ENCODE data around the gene TMTC2.
"Not testable (repeated sequence)": the region's sequence is repeated elsewhere in the genome, so short reads cannot be mapped to it uniquely, and the experiment has no call there.

Gene TMTC2

GRCh38 chr12:83075471-83075870, 388.8 kb downstream of the TMTC2 start:
- no peak for DNase-seq (ENCODE audit: low read depth in 2 of 2)

DNA sequence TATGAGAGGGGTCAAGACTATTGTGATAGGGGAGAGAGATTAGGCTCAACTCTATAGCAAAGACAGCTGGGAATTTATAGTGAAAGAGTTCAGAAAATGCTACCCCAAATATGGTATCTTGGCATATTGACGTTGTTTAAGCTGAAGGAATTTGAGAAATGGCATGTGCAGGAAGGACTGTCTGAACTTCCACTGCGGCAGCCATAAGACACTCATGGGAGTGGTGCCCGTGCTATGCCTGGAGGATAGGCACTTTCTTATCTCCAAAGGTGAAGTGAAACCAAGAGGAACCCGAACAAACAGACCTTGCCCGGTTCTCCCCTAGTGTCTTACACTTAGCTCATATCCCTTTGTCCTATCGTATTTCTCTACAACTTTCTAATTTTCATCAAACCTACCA, 390.3 kb downstream of the TMTC2 start:
- no peak for DNase-seq (ENCODE audit: low read depth in 2 of 2)

- no peak for DNase-seq (ENCODE audit: low read depth in 2 of 2)
These were observed 396.1 kb downstream of the TMTC2 start for GRCh38 chr12:83082690-83083276.

- no peak for DNase-seq (ENCODE audit: low read depth in 2 of 2)
These were observed 396.9 kb downstream of the TMTC2 start for GRCh38 chr12:83083616-83084015.

- no peak for DNase-seq (ENCODE audit: low read depth in 2 of 2)
These were observed 398.0 kb downstream of the TMTC2 start for GRCh38 chr12:83084516-83085234.

DNA sequence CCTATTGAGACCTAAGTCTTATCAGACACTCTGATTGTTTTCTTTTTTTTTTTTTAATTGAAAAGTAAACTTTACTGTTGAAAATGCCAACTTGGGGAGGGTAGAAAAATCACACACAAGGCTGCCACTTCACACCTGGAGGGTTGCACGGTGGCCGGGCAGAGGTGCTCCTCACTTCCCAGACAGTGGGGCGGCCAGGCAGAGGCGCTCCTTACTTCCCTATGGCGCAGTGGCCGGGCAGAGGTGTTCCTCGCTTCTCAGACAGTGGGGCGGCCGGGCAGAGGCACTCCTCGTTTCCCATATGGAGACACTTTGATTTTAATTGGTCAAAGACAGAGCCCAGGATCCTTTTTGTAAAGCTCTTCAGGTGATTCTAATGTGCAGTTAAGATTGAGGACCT, 399.3 kb downstream of the TMTC2 start:
- no peak for DNase-seq (ENCODE audit: low read depth in 2 of 2)

GRCh38 chr12:83089575-83089974, 402.9 kb downstream of the TMTC2 start:
- DNase-seq (ENCODE audit: low read depth in 2 of 2), result no peak

GRCh38 chr12:83092129-83092528, 405.4 kb downstream of the TMTC2 start:
- DNase-seq (ENCODE audit: low read depth in 2 of 2), result no peak

GRCh38 chr12:83092606-83093005, 405.9 kb downstream of the TMTC2 start:
- no peak for DNase-seq (ENCODE audit: low read depth in 2 of 2)

DNA sequence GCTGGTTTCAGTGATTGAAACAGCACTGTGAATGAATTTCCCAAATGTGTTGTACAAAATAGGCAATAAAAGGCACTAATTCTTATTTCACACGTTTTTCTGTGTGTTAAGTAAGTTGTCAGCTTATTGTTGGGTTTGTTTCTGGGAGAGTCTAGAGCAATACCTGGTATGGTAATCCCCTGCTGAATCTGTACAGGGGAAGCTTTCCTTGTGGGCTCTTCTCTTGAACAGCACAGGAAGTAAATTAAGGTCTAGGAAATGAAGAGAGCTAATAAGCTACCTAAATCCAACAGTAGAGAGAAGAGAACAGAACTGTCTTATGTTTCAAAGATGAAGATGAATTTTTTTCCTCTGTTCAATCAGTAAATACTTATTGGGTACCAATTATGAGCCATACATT, 406.7 kb downstream of the TMTC2 start:
- DNase-seq (ENCODE audit: low read depth in 2 of 2), result no peak

DNA sequence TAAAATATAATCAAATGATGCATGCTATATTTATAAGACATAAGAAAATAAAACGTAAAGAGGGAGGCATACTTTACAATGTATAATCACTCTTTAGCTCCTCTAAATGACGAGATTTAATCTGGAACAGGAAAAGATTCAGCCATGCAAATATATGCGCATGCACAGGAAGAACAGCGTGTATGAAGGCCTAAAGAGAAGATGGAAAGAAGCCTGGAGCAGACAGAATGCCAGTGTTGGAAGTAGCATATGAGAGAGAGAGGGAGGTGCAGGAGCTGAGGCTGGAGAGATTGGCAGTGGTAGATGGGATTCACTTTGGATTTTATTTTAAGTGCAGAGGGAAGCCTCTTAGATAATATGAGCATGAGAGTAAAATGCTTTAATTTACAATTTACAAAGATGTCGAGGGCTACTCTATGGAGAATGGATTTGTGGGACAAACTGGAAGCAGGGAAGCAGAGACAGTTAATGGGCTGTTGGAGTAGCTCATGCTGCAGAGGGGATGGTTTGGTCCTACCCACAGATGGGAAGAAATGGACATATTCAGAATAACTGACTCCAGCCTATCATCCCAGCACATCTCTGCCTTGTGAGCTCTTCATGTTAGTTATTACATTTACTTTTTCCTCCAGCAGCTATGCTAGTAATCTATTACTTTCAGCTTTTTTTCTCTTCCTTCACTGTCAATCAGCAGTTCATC, 411.1 kb downstream of the TMTC2 start:
- DNase-seq (ENCODE audit: low read depth in 2 of 2), result no peak

GRCh38 chr12:83099436-83099835, 412.7 kb downstream of the TMTC2 start:
- DNase-seq (ENCODE audit: low read depth in 2 of 2), result no peak

DNA sequence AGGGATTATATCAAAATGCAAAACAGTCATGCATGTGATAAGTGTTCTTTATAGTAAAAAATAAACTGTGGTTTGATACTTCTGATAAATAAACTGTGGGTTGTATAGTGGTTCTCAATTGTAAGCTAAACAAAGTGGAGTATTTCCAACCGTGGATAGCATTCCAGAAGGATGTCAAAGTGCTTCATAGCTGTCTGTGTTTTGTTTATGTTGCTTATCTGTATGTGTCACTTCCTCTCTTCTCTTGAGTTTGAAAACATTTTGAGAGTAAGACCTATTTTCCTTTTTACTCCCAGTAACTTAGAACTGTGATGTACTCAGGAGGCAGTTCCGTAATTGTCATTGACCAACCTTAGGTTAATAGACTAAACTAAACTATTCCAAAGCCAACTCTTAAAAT, 415.8 kb downstream of the TMTC2 start:
- DNase-seq (ENCODE audit: low read depth in 2 of 2), result no peak

DNA sequence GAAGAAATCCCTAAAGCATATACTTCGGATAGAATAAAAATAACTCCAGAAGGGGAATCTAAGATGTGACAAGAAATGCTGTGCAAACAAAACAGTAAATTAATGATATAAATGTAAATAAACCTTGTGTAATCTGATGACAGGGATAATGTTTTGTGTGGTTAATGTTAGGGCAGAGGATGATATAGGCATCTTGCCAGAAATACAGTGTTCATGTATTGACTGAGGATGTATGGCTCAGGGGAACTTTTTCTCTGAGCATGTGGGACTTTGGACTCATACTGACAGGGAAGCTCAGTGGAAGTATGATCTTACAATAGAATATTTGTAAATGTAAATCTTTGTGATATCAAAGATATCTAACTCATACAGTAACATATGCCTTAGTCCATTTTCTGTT, 420.2 kb downstream of the TMTC2 start:
- DNase-seq (ENCODE audit: low read depth in 2 of 2), result no peak

- DNase-seq (ENCODE audit: low read depth in 2 of 2), result no peak
These were observed 423.7 kb downstream of the TMTC2 start for GRCh38 chr12:83110424-83110823.

GRCh38 chr12:83113945-83114344, 427.2 kb downstream of the TMTC2 start:
- no peak for DNase-seq (ENCODE audit: low read depth in 2 of 2)

GRCh38 chr12:83114966-83115365, 428.3 kb downstream of the TMTC2 start:
- no peak for DNase-seq (ENCODE audit: low read depth in 2 of 2)

DNA sequence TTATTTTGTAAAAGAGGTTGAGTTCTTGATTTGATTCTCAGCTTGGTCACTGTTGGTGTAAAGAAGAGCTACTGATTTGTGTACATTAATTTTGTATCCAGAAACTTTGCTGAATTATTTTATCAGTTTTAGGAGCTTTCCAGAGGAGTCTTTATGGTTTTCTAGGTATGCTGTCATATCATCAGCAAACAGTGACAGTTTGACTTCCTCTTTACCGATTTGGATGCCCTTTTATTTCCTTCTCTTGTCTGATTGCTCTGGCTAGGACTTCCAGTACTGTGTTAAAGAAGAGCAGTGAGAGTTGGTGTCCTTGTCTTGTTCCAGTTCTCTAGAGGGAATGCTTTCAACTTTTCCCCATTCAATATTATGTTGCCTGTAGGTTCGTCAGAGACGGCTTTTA, 431.2 kb downstream of the TMTC2 start:
- DNase-seq (ENCODE audit: low read depth in 2 of 2), result not testable (repeated sequence)

DNA sequence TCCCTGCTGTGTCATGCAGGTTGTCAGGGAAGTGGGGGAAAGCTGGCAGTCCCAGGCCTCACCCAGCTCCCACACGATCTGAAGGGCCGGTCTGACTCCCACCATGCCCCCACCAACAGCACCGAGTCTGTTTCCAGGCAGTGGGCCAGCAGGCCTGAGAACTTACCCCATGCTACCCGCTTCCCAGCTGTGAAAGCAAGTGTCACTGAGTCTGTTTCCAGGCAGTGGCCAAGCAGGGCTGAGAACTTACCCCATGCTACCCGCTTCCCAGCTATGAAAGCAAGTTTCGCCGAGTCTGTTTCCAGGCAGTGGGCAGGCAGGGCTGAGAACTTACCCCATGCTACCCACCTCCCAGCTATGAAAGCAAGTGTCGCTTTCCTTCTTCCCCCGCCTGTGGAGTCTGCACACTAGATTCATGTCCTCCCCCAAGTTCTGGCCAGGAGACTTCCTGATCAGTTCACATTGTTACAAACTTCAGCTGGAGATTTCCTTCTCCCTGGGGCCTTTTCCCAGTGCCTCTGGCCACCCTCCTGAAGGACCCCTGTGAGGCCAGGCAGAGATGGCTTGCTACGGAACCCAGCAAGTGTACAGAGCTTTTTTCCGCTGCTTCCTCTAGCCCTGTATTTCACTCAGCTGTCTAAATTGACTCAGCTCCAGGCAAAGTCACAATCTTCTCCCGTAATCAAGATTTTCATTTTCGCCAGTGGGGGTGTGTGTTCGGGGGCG, 435.4 kb downstream of the TMTC2 start:
- no peak for DNase-seq (ENCODE audit: low read depth in 2 of 2)

DNA sequence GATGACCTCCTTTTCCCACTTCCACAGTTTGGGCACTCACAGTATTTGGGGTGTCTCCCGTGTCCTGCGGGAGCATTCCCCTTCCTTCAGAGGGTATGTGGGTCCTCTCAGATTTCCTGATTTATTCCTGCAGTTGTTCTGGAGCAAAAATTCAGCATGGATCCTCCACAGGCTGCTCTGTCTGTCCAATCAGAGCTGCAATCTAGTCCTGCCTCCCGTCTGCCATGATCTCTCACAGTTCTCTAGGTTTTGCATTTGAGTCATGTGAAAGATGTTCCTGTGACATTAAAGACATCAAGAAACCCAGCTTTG, 435.9 kb downstream of the TMTC2 start:
- DNase-seq (ENCODE audit: low read depth in 2 of 2), result no peak

- no peak for DNase-seq (ENCODE audit: low read depth in 2 of 2)
These were observed 436.3 kb downstream of the TMTC2 start for GRCh38 chr12:83123039-83123438.

DNA sequence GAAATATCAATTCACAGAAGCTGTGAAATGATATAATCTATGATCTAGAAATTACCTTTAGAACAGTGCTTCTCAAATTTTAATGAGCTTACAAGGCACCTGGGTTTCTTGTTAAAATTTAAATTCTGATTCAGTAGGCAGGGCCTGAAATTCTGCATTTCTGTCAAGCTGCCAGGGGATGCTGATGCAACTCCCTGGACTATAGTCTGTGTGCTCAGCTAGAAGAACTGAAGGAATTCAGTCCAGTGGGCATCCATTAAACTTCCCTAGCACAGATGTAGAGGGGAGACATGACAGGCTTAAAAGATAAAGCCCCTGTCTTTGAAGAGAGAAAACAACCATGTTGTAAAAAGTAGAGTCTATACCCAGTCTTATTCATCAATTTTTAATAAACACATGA, 441.8 kb downstream of the TMTC2 start:
- no peak for DNase-seq (ENCODE audit: low read depth in 2 of 2)

DNA sequence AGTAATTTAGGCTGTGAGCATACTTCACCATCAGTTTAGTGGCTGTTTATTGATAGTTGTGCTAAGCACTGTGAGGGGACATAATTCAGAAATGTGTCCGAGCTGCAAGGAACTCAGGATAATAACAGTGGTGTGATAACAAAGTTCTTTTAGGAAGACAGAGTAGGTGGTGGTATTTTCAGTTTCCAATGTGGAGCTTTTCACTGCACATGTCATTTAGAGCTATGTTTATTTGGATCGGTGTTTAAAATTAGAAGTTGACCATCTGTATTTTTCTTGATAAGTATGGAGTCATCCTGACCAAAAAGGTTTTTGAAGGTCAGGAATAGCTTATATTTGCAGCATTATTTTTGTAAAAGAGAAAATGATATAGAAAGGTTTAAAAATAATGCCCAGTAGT, 443.5 kb downstream of the TMTC2 start:
- DNase-seq (ENCODE audit: low read depth in 2 of 2), result no peak

Data from stimulated activated CD4-positive, alpha-beta T cell treated with anti-CD3 and anti-CD28 coated beads, Interleukin-4, amount 100 ng/mL, for 48 hours (primary cell).